GM23338 (cell line): ENCODE results near the gene GPR108. TPM values are rescaled to one million over a fixed set of nuclear protein-coding genes. Genes with fewer than 3 reads are reported as not detected.

Experiments
- ATAC-seq: fragments of 200-7000 bp; cut with Tn5 transposase; 3 replicates; pipeline ENCODE4 v1.9.1; 2020
- DNase-seq: peaks from one replicate; pipeline ENCODE4 v3.0.0-alpha.2; 2015; ENCODE audit warnings: low spot score
- H2AFZ ChIP-seq: fragments of 200-600 bp; sonication (generic); 2 replicates; pipeline ENCODE4 v1.8.0; 2016; ENCODE audit warnings: antibody characterized with exemption, mild to moderate bottlenecking, moderate library complexity
- H3F3A ChIP-seq: fragments of 200-600 bp; sonication (generic); replicated peaks from 2 replicates; pipeline ENCODE4 v1.8.0; 2017; ENCODE audit warnings: antibody characterized with exemption, mixed run types, low read depth
- H3K27ac ChIP-seq: fragments of 200-600 bp; sonication (generic); 2 replicates; pipeline ENCODE4 v1.6.1; 2016; ENCODE audit warnings: low read depth
- H3K27me3 ChIP-seq: fragments of 200-600 bp; sonication (generic); 2 replicates; pipeline ENCODE4 v1.8.0; 2016; ENCODE audit warnings: mild to moderate bottlenecking, mixed run types, moderate library complexity; ENCODE audit not compliant: insufficient read depth
- H3K36me3 ChIP-seq: fragments of 200-600 bp; sonication (generic); 2 replicates; pipeline ENCODE4 v1.8.0; 2016; ENCODE audit warnings: mild to moderate bottlenecking; ENCODE audit not compliant: insufficient read depth
- H3K4me1 ChIP-seq: fragments of 200-600 bp; sonication (generic); 2 replicates; pipeline ENCODE4 v1.8.0; 2016; ENCODE audit warnings: mild to moderate bottlenecking, moderate library complexity; ENCODE audit not compliant: insufficient read depth
- H3K4me2 ChIP-seq: fragments of 200-600 bp; sonication (generic); 2 replicates; pipeline ENCODE4 v1.7.1; 2017; ENCODE audit warnings: mixed run types
- H3K4me3 ChIP-seq: fragments of 200-600 bp; sonication (generic); 2 replicates; pipeline ENCODE4 v1.6.1; 2016; ENCODE audit warnings: mixed run types
- H3K79me2 ChIP-seq: fragments of 200-600 bp; sonication (generic); replicated peaks from 2 replicates; pipeline ENCODE4 v1.8.0; 2017; ENCODE audit warnings: mild to moderate bottlenecking; ENCODE audit not compliant: insufficient read depth
- H3K9me2 ChIP-seq: fragments of 200-600 bp; sonication (generic); 2 replicates; pipeline ENCODE4 v1.8.0; 2017; ENCODE audit not compliant: insufficient read depth
- H4K20me1 ChIP-seq: fragments of 200-600 bp; sonication (generic); replicated peaks from 2 replicates; pipeline ENCODE4 v1.8.0; 2017; ENCODE audit warnings: mild to moderate bottlenecking; ENCODE audit not compliant: insufficient read depth
- H3K27ac Mint-ChIP-seq: 2 replicates; pipeline ENCODE4 v1.8.0; 2020; ENCODE audit warnings: inconsistent platforms, mild to moderate bottlenecking, moderate library complexity, mixed read lengths
- H3K27me3 Mint-ChIP-seq: 3 replicates; pipeline ENCODE4 v1.8.0; 2022; ENCODE audit warnings: low read depth, mild to moderate bottlenecking, moderate library complexity, mixed read lengths, inconsistent platforms; ENCODE audit not compliant: insufficient read depth, poor library complexity
- H3K36me3 Mint-ChIP-seq: 3 replicates; pipeline ENCODE4 v1.8.0; 2021; ENCODE audit warnings: low read depth, mild to moderate bottlenecking, inconsistent platforms, moderate library complexity, mixed read lengths
- H3K4me1 Mint-ChIP-seq: 3 replicates; pipeline ENCODE4 v1.8.0; 2020; ENCODE audit warnings: mild to moderate bottlenecking, inconsistent platforms, mixed read lengths
- H3K4me3 Mint-ChIP-seq: 3 replicates; pipeline ENCODE4 v1.8.0; 2021; ENCODE audit warnings: moderate library complexity, mild to moderate bottlenecking, inconsistent platforms, mixed read lengths
- H3K9me3 Mint-ChIP-seq: 3 replicates; pipeline ENCODE4 v1.8.0; 2020; ENCODE audit warnings: moderate library complexity, mild to moderate bottlenecking, inconsistent platforms, mixed read lengths
- EZH2 ChIP-seq: fragments of 200-600 bp; sonication (generic); IDR thresholded peaks from one replicate; pipeline ENCODE4 v1.8.0; 2017; ENCODE audit warnings: antibody characterized with exemption, mild to moderate bottlenecking, low read depth; ENCODE audit not compliant: unreplicated experiment
- EZH2phosphoT487 ChIP-seq: fragments of 200-600 bp; sonication (generic); IDR thresholded peaks from one replicate; pipeline ENCODE4 v1.8.1; 2018; ENCODE audit warnings: antibody characterized with exemption; ENCODE audit not compliant: unreplicated experiment
- JUNB ChIP-seq: IDR thresholded peaks from one replicate; pipeline ENCODE4 v1.6.1; 2016; ENCODE audit warnings: antibody characterized with exemption; ENCODE audit not compliant: unreplicated experiment
- NANOG ChIP-seq: IDR thresholded peaks from 2 replicates; pipeline ENCODE4 v1.6.1; 2016; ENCODE audit warnings: antibody characterized with exemption, borderline replicate concordance
- POLR2AphosphoS5 ChIP-seq: IDR thresholded peaks from 2 replicates; pipeline ENCODE4 v1.6.1; 2016; ENCODE audit warnings: antibody characterized with exemption, low read depth
- STAT1 ChIP-seq: IDR thresholded peaks from one replicate; pipeline ENCODE4 v1.6.1; 2016; ENCODE audit warnings: antibody characterized with exemption; ENCODE audit not compliant: unreplicated experiment
- polyA plus RNA-seq: library from polyadenylated mRNA; unstranded; fragments of >200 nt; fragmentation: Nextera tagmentation; extraction: Ambion mirVana; gene quantifications from 2 replicates; pipeline ENCODE4 v1.2.1, GENCODE V29; 2016
- total RNA-seq: library from RNA; depleted of rRNA; stranded (reverse); fragments of >200 nt; shearing (Covaris generic); gene quantifications from 2 replicates; pipeline ENCODE4 v1.2.3, GENCODE V29; 2014
- TF ChIP-seq, protein P1 (sequence below): IDR thresholded peaks from 2 replicates; pipeline ENCODE4 v1.6.1; 2016; ENCODE audit warnings: antibody characterized with exemption
- TF ChIP-seq, protein P2 (sequence below): fragments of 250-450 bp; sonication (Bioruptor Pico); IDR thresholded peaks from 2 replicates; pipeline ENCODE4 v1.5.0; 2020; ENCODE audit warnings: mild to moderate bottlenecking, moderate library complexity
- TF ChIP-seq, protein P3 (sequence below), 2 experiments: fragments of 200-600 bp in 1 of 2; sonication (generic) in 1 of 2; conservative IDR thresholded peaks; 2 replicates each; pipeline versions ENCODE4 v1.5.1 to v1.6.1; 2016 to 2017; ENCODE audit warnings: antibody characterized with exemption in 2 of 2, low read depth in 2 of 2, mild to moderate bottlenecking in 2 of 2, moderate library complexity in 1 of 2

Gene GPR108
- total and polyA plus RNA-seq, 2 experiments from 2014 or later = 44.8 to 57.9 TPM

- H3K4me1 ChIP-seq = peaks cover 2% of the 10 kb centered on the region; the same call in 1 of the 2 replicates
- no peaks in the 10 kb centered on the region for H3K36me3 ChIP-seq
- Mint-ChIP-seq H3K27me3 (peaks cover 26% of the 10 kb centered on the region), H3K9me3 (peaks cover 88% of the 10 kb centered on the region), H3K27ac (no peak overlapping the region), H3K4me3 (no peak overlapping the region), H3K4me1 (no peaks in the 10 kb centered on the region; the same call in 2 of the 3 replicates), H3K36me3 (peaks cover 40% of the 10 kb centered on the region)
- H3K27ac ChIP-seq = no peak overlapping the region
- ATAC-seq (no peak), DNase-seq (no peak)
- H2AFZ ChIP-seq = no peak overlapping the region
- no peaks in the 10 kb centered on the region for H3K79me2 ChIP-seq
- no peaks in the 10 kb centered on the region for H3K9me2 ChIP-seq
- no peak overlapping the region for H3K4me3 ChIP-seq
- peaks cover 15% of the 10 kb centered on the region for H3K27me3 ChIP-seq
- H3K4me2 ChIP-seq = no peak overlapping the region
- H4K20me1 ChIP-seq = no peaks in the 10 kb centered on the region
- TF ChIP-seq, protein P1, sequence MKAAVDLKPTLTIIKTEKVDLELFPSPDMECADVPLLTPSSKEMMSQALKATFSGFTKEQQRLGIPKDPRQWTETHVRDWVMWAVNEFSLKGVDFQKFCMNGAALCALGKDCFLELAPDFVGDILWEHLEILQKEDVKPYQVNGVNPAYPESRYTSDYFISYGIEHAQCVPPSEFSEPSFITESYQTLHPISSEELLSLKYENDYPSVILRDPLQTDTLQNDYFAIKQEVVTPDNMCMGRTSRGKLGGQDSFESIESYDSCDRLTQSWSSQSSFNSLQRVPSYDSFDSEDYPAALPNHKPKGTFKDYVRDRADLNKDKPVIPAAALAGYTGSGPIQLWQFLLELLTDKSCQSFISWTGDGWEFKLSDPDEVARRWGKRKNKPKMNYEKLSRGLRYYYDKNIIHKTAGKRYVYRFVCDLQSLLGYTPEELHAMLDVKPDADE = no peak
- no peak for TF ChIP-seq NANOG
- TF ChIP-seq, protein P2, sequence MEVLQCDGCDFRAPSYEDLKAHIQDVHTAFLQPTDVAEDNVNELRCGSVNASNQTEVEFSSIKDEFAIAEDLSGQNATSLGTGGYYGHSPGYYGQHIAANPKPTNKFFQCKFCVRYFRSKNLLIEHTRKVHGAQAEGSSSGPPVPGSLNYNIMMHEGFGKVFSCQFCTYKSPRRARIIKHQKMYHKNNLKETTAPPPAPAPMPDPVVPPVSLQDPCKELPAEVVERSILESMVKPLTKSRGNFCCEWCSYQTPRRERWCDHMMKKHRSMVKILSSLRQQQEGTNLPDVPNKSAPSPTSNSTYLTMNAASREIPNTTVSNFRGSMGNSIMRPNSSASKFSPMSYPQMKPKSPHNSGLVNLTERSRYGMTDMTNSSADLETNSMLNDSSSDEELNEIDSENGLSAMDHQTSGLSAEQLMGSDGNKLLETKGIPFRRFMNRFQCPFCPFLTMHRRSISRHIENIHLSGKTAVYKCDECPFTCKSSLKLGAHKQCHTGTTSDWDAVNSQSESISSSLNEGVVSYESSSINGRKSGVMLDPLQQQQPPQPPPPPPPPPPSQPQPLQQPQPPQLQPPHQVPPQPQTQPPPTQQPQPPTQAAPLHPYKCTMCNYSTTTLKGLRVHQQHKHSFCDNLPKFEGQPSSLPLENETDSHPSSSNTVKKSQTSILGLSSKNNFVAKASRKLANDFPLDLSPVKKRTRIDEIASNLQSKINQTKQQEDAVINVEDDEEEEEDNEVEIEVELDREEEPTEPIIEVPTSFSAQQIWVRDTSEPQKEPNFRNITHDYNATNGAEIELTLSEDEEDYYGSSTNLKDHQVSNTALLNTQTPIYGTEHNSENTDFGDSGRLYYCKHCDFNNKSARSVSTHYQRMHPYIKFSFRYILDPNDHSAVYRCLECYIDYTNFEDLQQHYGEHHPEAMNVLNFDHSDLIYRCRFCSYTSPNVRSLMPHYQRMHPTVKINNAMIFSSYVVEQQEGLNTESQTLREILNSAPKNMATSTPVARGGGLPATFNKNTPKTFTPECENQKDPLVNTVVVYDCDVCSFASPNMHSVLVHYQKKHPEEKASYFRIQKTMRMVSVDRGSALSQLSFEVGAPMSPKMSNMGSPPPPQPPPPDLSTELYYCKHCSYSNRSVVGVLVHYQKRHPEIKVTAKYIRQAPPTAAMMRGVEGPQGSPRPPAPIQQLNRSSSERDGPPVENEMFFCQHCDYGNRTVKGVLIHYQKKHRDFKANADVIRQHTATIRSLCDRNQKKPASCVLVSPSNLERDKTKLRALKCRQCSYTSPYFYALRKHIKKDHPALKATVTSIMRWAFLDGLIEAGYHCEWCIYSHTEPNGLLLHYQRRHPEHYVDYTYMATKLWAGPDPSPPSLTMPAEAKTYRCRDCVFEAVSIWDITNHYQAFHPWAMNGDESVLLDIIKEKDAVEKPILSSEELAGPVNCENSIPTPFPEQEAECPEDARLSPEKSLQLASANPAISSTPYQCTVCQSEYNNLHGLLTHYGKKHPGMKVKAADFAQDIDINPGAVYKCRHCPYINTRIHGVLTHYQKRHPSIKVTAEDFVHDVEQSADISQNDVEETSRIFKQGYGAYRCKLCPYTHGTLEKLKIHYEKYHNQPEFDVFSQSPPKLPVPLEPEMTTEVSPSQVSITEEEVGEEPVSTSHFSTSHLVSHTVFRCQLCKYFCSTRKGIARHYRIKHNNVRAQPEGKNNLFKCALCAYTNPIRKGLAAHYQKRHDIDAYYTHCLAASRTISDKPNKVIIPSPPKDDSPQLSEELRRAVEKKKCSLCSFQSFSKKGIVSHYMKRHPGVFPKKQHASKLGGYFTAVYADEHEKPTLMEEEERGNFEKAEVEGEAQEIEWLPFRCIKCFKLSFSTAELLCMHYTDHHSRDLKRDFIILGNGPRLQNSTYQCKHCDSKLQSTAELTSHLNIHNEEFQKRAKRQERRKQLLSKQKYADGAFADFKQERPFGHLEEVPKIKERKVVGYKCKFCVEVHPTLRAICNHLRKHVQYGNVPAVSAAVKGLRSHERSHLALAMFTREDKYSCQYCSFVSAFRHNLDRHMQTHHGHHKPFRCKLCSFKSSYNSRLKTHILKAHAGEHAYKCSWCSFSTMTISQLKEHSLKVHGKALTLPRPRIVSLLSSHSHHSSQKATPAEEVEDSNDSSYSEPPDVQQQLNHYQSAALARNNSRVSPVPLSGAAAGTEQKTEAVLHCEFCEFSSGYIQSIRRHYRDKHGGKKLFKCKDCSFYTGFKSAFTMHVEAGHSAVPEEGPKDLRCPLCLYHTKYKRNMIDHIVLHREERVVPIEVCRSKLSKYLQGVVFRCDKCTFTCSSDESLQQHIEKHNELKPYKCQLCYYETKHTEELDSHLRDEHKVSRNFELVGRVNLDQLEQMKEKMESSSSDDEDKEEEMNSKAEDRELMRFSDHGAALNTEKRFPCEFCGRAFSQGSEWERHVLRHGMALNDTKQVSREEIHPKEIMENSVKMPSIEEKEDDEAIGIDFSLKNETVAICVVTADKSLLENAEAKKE (CRISPR knock-in tag) = no peak
- TF ChIP-seq EZH2 = no peak
- no peak for TF ChIP-seq EZH2phosphoT487
- TF ChIP-seq JUNB = no peak
- TF ChIP-seq STAT1 = no peak
- TF ChIP-seq, protein P3, sequence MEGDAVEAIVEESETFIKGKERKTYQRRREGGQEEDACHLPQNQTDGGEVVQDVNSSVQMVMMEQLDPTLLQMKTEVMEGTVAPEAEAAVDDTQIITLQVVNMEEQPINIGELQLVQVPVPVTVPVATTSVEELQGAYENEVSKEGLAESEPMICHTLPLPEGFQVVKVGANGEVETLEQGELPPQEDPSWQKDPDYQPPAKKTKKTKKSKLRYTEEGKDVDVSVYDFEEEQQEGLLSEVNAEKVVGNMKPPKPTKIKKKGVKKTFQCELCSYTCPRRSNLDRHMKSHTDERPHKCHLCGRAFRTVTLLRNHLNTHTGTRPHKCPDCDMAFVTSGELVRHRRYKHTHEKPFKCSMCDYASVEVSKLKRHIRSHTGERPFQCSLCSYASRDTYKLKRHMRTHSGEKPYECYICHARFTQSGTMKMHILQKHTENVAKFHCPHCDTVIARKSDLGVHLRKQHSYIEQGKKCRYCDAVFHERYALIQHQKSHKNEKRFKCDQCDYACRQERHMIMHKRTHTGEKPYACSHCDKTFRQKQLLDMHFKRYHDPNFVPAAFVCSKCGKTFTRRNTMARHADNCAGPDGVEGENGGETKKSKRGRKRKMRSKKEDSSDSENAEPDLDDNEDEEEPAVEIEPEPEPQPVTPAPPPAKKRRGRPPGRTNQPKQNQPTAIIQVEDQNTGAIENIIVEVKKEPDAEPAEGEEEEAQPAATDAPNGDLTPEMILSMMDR (conservative IDR thresholded peaks at IDR 0.05; ENCODE audit: low read depth in 2 of 2) = no peak
- no peak for TF ChIP-seq POLR2AphosphoS5
- H3F3A ChIP-seq = peaks cover 8% of the 10 kb centered on the region
Measured at GRCh38 chr19:6714749-6715555, 22.4 kb downstream of the GPR108 start.
